ENCODE results near the gene TMEM88.

TMEM88 gene

GRCh38 chr17:7845359-7846062, 9.4 kb upstream of the TMEM88 start:
- DNase-seq, result no peak

GRCh38 chr17:7846063-7846735, 8.7 kb upstream of the TMEM88 start:
- DNase-seq, result no peak

- DNase-seq, result no peak
These were observed 7.9 kb upstream of the TMEM88 start for GRCh38 chr17:7846765-7847661.

- no peak for DNase-seq
These were observed 6.7 kb upstream of the TMEM88 start for GRCh38 chr17:7848131-7848579.

GRCh38 chr17:7848739-7849129, 6.1 kb upstream of the TMEM88 start:
- DNase-seq, result no peak

GRCh38 chr17:7849130-7849750, 5.6 kb upstream of the TMEM88 start:
- no peak for DNase-seq

- no peak for DNase-seq
These were observed 4.9 kb upstream of the TMEM88 start for GRCh38 chr17:7849751-7850504.

- peak in 1 of 2 donors; percentile 11 for DNase-seq
These were observed 4.0 kb upstream of the TMEM88 start for GRCh38 chr17:7850701-7851437.

GRCh38 chr17:7851438-7852261, 3.2 kb upstream of the TMEM88 start:
- peak; percentile 94 to 97 for DNase-seq

- DNase-seq, result peak in 1 of 2 donors; percentile 24
These were observed 2.6 kb upstream of the TMEM88 start for GRCh38 chr17:7852262-7852670.

- peak in 1 of 2 donors; percentile 19 for DNase-seq
These were observed 1.8 kb upstream of the TMEM88 start for GRCh38 chr17:7852919-7853690.

GRCh38 chr17:7853691-7854038, 1.2 kb upstream of the TMEM88 start:
- no peak for DNase-seq

- DNase-seq, result peak in 1 of 2 donors; percentile 21
These were observed 638 bp upstream of the TMEM88 start for GRCh38 chr17:7854078-7854777.

- peak in 1 of 2 donors; percentile 21 for DNase-seq
These were observed 769 bp downstream of the TMEM88 start for GRCh38 chr17:7855660-7856010.

GRCh38 chr17:7856011-7856810, 1.3 kb downstream of the TMEM88 start:
- DNase-seq, result peak; percentile 41 to 44

- DNase-seq, result peak; percentile 90 to 91
These were observed 2.2 kb downstream of the TMEM88 start, which contains the start of gene NAA38 for GRCh38 chr17:7856811-7857712. TSS of gene NAA38 (minus strand) at chr17:7857559. CDS start at chr17:7857463, 96 bp downstream.

Data from stimulated activated CD4-positive, alpha-beta T cell treated with anti-CD3 and anti-CD28 coated beads, Interleukin-2, amount 100 ng/mL, for 24 hours (primary cell).